Brain microvascular endothelial cell (primary cell): ENCODE measurements around the gene SMIM43.

Experiments
- DNase-seq: peaks from one replicate; pipeline ENCODE4 v3.0.0-alpha.2; 2020
- H3K27ac ChIP-seq: fragments of 250-450 bp; sonication (Bioruptor Pico); 2 replicates; pipeline ENCODE4 v1.5.1; 2020; ENCODE audit warnings: mild to moderate bottlenecking, moderate library complexity
- H3K27me3 ChIP-seq: fragments of 250-450 bp; sonication (Bioruptor Pico); replicated peaks from 2 replicates; pipeline ENCODE4 v1.5.1; 2020; ENCODE audit warnings: mild to moderate bottlenecking
- H3K36me3 ChIP-seq: fragments of 250-450 bp; sonication (Bioruptor Pico); replicated peaks from 2 replicates; pipeline ENCODE4 v1.5.1; 2020; ENCODE audit warnings: mild to moderate bottlenecking
- H3K4me3 ChIP-seq: 2 replicates; pipeline ENCODE4 v1.5.1; 2011; ENCODE audit warnings: low read depth, mild to moderate bottlenecking, control low read depth, low read length, moderate library complexity
- CTCF ChIP-seq: IDR thresholded peaks from 2 replicates; pipeline ENCODE4 v1.5.1; 2011; ENCODE audit warnings: low read depth, mild to moderate bottlenecking, moderate library complexity, low read length, control low read depth, inconsistent platforms; ENCODE audit errors: missing control alignments
- in situ Hi-C: cut with HindIII; loops from 2 replicates; pipeline ENCODE4 v1.10.0; 2017; ENCODE audit warnings: low sequenced_read_pairs, low pct_ligation_motif_present

SMIM43 gene

GRCh38 chr4:121789455-121789854, 24.5 kb upstream of the SMIM43 start:
- DNase-seq = no peak
- Histone ChIP-seq H3K4me3 (no peak overlapping the region), H3K27ac (peak overlapping the region; percentile 73), H3K36me3 (no peaks in the 10 kb centered on the region), H3K27me3 (no peaks in the 10 kb centered on the region)
- TF ChIP-seq CTCF = no peak
- in situ Hi-C loops = no loop called here

- DNase-seq = no peak
- TF ChIP-seq CTCF = no peak
- in situ Hi-C loops = no loop called here
- H3K27ac ChIP-seq = no peak overlapping the region
- no peak overlapping the region for H3K4me3 ChIP-seq
- no peaks in the 10 kb centered on the region for H3K36me3 ChIP-seq
- no peaks in the 10 kb centered on the region for H3K27me3 ChIP-seq
These were observed 23.9 kb upstream of the SMIM43 start for GRCh38 chr4:121788896-121789295.

GRCh38 chr4:121786221-121786620, 21.3 kb upstream of the SMIM43 start:
- DNase-seq = no peak
- Histone ChIP-seq H3K27me3 (no peaks in the 10 kb centered on the region), H3K27ac (no peak overlapping the region), H3K36me3 (no peaks in the 10 kb centered on the region), H3K4me3 (no peak overlapping the region)
- TF ChIP-seq CTCF = no peak
- in situ Hi-C loops = no loop called here

- Histone ChIP-seq H3K27me3 (no peaks in the 10 kb centered on the region), H3K27ac (peak overlapping the region; percentile 91), H3K4me3 (no peak overlapping the region), H3K36me3 (no peaks in the 10 kb centered on the region)
- no peak for DNase-seq
- in situ Hi-C loops = no loop called here
- no peak for TF ChIP-seq CTCF
These were observed 20.5 kb upstream of the SMIM43 start for GRCh38 chr4:121785479-121785878.

GRCh38 chr4:121784975-121785374, 20.0 kb upstream of the SMIM43 start:
- no peaks in the 10 kb centered on the region for H3K27me3 ChIP-seq
- H3K4me3 ChIP-seq = no peak overlapping the region
- DNase-seq = peak; percentile 99
- H3K27ac ChIP-seq = peak overlapping the region; percentile 91
- H3K36me3 ChIP-seq = no peaks in the 10 kb centered on the region
- in situ Hi-C loops = no loop called here
- no peak for TF ChIP-seq CTCF

GRCh38 chr4:121784401-121784800, 19.4 kb upstream of the SMIM43 start:
- no peaks in the 10 kb centered on the region for H3K36me3 ChIP-seq
- no peak for TF ChIP-seq CTCF
- no peak overlapping the region for H3K4me3 ChIP-seq
- DNase-seq = no peak
- in situ Hi-C loops = no loop called here
- peak overlapping the region; percentile 91 for H3K27ac ChIP-seq
- no peaks in the 10 kb centered on the region for H3K27me3 ChIP-seq
